LHCN-M2 (cell line): Measurements from ENCODE around the gene QRFP. TPM values are rescaled to one million over a fixed set of nuclear protein-coding genes. Genes with fewer than 3 reads are reported as not detected.
"Not testable (repeated sequence)": the region's sequence is repeated elsewhere in the genome, so short reads cannot be mapped to it uniquely, and the experiment has no call there.

ENCODE experiments used
- DNase-seq: peaks from one replicate; pipeline ENCODE4 v3.0.0-alpha.2; 2012; ENCODE audit warnings: low read depth
- total RNA-seq: library from RNA; depleted of rRNA; stranded (reverse); fragments of >200 nt; gene quantifications from 2 replicates; pipeline ENCODE4 v1.2.3, GENCODE V29; 2014; rRNA removed

Gene QRFP
- total RNA-seq, 1 experiment from 2014 or later: not detected

- no peak for DNase-seq
Observed at GRCh38 chr9:130849356-130849755, 47.3 kb downstream of the QRFP start.

GRCh38 chr9:130848514-130848913 lies 48.1 kb downstream of the QRFP start:
- not testable (repeated sequence) for DNase-seq

GRCh38 chr9:130847306-130848217 lies 49.0 kb downstream of the QRFP start:
- peak; percentile 99 for DNase-seq

GRCh38 chr9:130846487-130847305 lies 49.9 kb downstream of the QRFP start:
- DNase-seq: peak; percentile 92

GRCh38 chr9:130845901-130846481 lies 50.6 kb downstream of the QRFP start:
- peak; percentile 94 for DNase-seq

GRCh38 chr9:130845254-130845653 lies 51.4 kb downstream of the QRFP start:
- DNase-seq: no peak

GRCh38 chr9:130844044-130844451 lies 52.6 kb downstream of the QRFP start:
- DNase-seq: no peak

- no peak for DNase-seq
Observed at GRCh38 chr9:130843049-130843908, 53.3 kb downstream of the QRFP start.

Other genes with a start within 250 kb of the QRFP start
- gene PRDM12, start 232.2 kb downstream of the QRFP start, total RNA-seq: not detected in 2 replicates
- gene EXOSC2, start 203.0 kb downstream of the QRFP start, total RNA-seq: 39.3 and 44.0 TPM in 2 replicates
- gene ABL1, start 61.6 kb downstream of the QRFP start, total RNA-seq: 63.4 and 70.9 TPM in 2 replicates
- 0.51 and 1.7 TPM in 2 replicates for gene FIBCD1, start 42.4 kb upstream of the QRFP start, total RNA-seq
- gene LAMC3, start 112.4 kb upstream of the QRFP start, total RNA-seq: not detected in 2 replicates
- 0.06 TPM in 1 of 2 replicates, not detected in the other for gene AIF1L, start 199.7 kb upstream of the QRFP start, total RNA-seq
- gene NUP214, start 228.8 kb upstream of the QRFP start, total RNA-seq: 18.0 and 21.5 TPM in 2 replicates